IPS-15b (cell line): ENCODE results near the gene CARS1.

Source experiments
- H3K27me3 ChIP-seq: one replicate; pipeline ENCODE4 v1.6.1; 2013; ENCODE audit warnings: low read length; ENCODE audit not compliant: control insufficient read depth, insufficient read depth
- H3K36me3 ChIP-seq: one replicate; pipeline ENCODE4 v1.6.1; 2013; ENCODE audit warnings: low read length; ENCODE audit not compliant: control insufficient read depth, insufficient read depth
- H3K4me1 ChIP-seq: one replicate; pipeline ENCODE4 v1.6.1; 2013; ENCODE audit warnings: mild to moderate bottlenecking, low read length; ENCODE audit not compliant: control insufficient read depth, insufficient read depth
- H3K4me3 ChIP-seq: one replicate; pipeline ENCODE4 v1.5.1; 2013; ENCODE audit warnings: low read depth, low read length
- H3K9ac ChIP-seq: one replicate; pipeline ENCODE4 v1.6.1; 2013; ENCODE audit warnings: low read depth, mild to moderate bottlenecking, low read length
- H3K9me3 ChIP-seq: one replicate; pipeline ENCODE4 v1.6.1; 2013; ENCODE audit warnings: mild to moderate bottlenecking, low read length; ENCODE audit not compliant: control insufficient read depth, insufficient read depth

CARS1 gene

DNA sequence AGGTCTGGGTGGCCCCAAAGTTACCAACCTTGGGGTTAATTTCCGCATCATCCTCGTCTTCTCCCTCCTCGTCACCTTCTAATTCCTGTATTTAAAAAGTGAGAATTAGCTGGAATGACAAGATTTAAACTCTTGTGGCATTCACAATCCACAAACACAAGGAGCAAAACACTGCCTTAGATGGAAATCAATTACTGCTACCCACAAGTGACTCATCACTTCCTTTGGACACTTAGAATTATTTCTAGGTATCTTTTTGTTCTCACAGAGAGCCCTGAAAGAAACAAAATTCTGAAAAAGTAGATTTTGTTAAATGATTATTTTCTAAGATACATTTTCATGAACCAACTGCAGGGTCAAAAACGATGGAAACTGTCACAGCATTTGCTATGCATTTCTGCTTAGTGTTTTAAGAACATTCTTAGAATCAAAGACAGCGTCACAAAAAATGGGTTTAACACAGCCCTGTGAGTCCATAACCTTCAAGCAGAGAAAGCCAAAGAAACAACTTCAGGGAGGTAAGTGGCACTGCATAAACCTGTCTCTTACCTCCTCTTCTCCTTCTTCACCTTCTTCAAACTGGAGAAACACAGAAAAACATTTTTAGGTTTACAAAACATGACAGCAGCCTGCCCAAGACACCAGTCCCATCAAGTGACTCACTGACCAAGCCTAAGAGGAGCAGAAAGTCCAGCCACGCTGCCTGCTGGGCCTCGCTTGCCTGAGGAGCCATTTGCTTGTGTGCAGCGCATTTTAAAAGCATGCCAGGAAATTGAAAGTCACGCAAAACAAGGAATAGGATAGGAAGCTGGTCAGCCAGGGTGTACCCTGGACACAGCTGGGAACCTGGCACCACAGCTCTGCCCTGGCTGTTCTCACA is 105.8 kb downstream of the CARS1 start:
- Histone ChIP-seq H3K9me3 (no peaks in the 10 kb centered on the region), H3K36me3 (peaks cover 63% of the 10 kb centered on the region), H3K27me3 (no peaks in the 10 kb centered on the region), H3K4me3 (no peak overlapping the region), H3K4me1 (peaks cover 9% of the 10 kb centered on the region), H3K9ac (no peak overlapping the region)
